ENCODE data around the gene PDE8B.

Gene PDE8B

GRCh38 chr5:77224672-77225355, 14.3 kb downstream of the PDE8B start:
- TF ChIP-seq CTCF (IDR thresholded peaks at IDR 0.05) = no peak

- no peak for TF ChIP-seq CTCF (IDR thresholded peaks at IDR 0.05)
Measured at GRCh38 chr5:77225531-77225930, 15.1 kb downstream of the PDE8B start.

GRCh38 chr5:77229887-77230286, 19.4 kb downstream of the PDE8B start:
- TF ChIP-seq CTCF (IDR thresholded peaks at IDR 0.05) = no peak

- TF ChIP-seq CTCF (IDR thresholded peaks at IDR 0.05) = no peak
Measured at GRCh38 chr5:77230727-77231470, 20.4 kb downstream of the PDE8B start.

GRCh38 chr5:77231471-77232138, 21.1 kb downstream of the PDE8B start:
- TF ChIP-seq CTCF (IDR thresholded peaks at IDR 0.05) = no peak

GRCh38 chr5:77232574-77233358, 22.3 kb downstream of the PDE8B start:
- no peak for TF ChIP-seq CTCF (IDR thresholded peaks at IDR 0.05)

Measured in LNCAP (cell line).